Pulmonary artery endothelial cell (primary cell): ENCODE results near the gene HIPK1. TPM values are rescaled to one million over a fixed set of nuclear protein-coding genes. Genes with fewer than 3 reads are reported as not detected.

ENCODE experiments used
- DNase-seq: peaks from one replicate; pipeline ENCODE4 v3.0.0-alpha.2; 2011; ENCODE audit warnings: low read depth, low spot score
- total RNA-seq: library from RNA; depleted of rRNA; stranded (reverse); fragments of >200 nt; gene quantifications from 2 replicates; pipeline ENCODE4 v1.2.3, GENCODE V29; 2014

The HIPK1 gene
- total RNA-seq, 1 donor from 2014 or later = 34.8 TPM

- no peak for DNase-seq
Observed at GRCh38 chr1:113913887-113914664, 15.0 kb upstream of the HIPK1 start.

DNA sequence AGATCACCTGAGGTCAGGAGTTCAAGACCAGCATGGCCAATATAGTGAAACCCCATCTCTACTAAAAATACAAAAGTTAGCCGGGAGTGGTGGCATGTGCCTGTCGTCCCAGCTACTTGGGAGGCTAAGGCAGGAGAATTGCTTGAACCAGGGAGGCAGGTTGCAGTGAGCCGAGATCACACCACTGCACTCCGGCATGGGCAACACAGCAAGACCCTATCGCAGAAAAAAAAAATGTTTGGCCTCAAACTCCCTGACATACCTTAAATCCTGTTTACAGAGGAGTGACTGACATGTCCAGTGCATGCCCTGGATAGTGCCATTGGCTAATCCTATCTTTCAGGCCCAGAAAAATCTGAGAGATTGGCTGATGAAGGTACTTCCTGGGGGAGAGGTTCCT is 12.2 kb upstream of the HIPK1 start:
- no peak for DNase-seq

- no peak for DNase-seq
Observed at GRCh38 chr1:113917400-113918082, 11.6 kb upstream of the HIPK1 start.

- DNase-seq = no peak
Observed at GRCh38 chr1:113918243-113918642, 10.9 kb upstream of the HIPK1 start.

DNA sequence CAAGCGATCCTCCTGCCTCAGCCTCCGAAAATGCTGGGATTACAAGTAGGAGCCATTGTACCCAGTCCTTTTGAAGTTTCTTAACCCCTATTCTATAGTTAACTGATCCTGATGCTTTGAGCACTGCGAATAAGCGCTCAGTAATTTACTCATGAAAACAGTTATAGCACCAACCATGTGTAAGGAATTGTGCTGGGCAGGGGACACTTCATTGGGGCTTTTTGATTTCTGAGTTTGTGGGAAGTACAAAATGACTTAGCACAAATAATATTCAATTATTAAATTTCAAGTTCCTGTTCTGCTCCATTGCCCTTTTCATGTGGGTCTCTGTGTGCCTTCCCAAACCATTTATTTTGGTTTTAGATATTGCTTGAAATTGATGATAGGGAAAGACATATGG is 6.2 kb upstream of the HIPK1 start:
- no peak for DNase-seq

DNA sequence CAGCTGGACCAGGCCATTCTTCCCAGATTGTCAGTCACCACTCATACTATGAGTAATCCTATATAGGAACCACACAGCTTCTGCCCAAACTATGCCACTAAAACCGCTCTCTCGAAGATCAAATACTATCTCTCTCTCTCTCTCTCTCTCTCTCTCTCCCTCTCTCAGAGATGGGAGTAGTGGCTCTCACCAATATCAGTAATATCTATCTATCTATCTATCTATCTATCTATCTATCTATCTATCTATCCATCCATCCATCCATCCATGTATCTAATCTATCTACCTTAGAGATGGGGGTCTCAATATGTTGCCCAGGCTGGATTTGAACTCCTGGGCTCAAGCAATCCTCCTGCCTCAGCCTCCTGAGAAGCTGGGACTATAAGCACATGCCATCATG is 4.7 kb upstream of the HIPK1 start:
- no peak for DNase-seq

GRCh38 chr1:113928187-113928930 is 765 bp upstream of the HIPK1 start:
- DNase-seq = no peak

GRCh38 chr1:113929750-113930498 is 800 bp downstream of the HIPK1 start:
- no peak for DNase-seq

- DNase-seq = peak; percentile 76
Observed at GRCh38 chr1:113930499-113931161, 1.5 kb downstream of the HIPK1 start.

GRCh38 chr1:113931451-113931851 is 2.3 kb downstream of the HIPK1 start:
- DNase-seq = no peak

DNA sequence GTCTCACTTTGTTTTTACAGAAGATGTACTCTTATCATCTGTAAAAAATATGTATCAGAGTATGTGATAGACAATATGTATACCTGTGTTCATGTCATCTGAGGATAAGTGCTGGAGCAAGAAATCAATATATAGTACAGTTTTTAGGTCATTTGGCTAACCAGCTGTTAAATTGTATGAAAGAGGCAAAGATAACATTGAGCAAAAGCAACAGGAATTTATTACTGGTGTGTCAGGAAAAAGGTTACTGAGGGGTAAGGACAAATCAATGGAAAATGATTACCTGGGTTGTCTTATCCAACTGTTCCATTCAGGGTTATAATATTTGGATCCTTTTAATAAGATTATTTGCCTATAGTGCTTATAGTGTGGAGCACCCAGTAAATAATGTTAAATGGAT is 4.9 kb downstream of the HIPK1 start:
- no peak for DNase-seq

DNA sequence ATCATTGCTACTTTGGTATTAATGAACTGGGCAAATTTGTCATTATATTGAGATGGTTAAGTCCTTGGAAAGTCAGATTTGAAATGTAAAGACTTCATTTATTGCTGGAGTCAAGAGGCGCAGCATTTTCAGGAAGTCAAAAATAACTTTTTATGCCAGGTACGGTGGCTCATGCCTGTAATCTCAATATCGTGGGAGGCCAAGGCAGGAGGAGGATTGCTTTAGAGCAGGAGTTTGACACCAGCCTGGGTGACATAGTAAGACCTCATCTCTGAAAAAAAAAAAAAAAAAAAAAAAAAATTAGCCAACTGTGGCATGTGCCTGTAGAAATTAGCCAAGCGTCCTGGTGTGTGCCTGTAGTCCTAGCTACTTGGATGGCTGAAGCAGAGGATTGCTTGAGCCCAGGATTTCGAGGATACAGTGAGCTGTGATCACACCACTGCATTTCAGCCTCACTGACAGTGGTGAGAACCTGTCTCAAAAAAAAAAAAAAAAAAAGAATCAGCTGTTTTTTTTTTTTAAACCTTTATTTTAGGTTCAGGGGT is 5.5 kb downstream of the HIPK1 start:
- DNase-seq = no peak

- no peak for DNase-seq
Observed at GRCh38 chr1:113935176-113935575, 6.1 kb downstream of the HIPK1 start.

GRCh38 chr1:113935970-113936369 is 6.8 kb downstream of the HIPK1 start:
- no peak for DNase-seq

- no peak for DNase-seq
Observed at GRCh38 chr1:113937146-113937545, 8.0 kb downstream of the HIPK1 start.

DNA sequence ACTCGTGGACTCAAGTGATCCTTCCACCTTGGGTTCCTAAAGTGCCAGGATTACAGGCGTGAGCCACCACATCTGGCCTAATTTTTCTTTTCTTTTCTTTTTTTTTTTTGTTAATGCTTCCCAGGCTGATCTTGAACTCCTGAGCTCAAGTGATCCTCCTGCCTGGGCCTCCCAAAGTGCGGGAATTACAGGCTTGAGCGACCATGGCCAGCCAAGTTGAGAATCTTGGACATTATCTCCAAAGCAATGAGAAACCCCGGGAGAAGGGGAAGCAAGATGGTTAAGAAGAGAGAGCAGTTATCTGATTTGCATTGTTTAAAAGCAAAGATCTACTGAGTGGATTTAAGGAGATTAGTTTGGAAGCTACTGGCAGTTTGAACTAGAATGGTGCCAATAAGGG is 9.1 kb downstream of the HIPK1 start:
- no peak for DNase-seq

DNA sequence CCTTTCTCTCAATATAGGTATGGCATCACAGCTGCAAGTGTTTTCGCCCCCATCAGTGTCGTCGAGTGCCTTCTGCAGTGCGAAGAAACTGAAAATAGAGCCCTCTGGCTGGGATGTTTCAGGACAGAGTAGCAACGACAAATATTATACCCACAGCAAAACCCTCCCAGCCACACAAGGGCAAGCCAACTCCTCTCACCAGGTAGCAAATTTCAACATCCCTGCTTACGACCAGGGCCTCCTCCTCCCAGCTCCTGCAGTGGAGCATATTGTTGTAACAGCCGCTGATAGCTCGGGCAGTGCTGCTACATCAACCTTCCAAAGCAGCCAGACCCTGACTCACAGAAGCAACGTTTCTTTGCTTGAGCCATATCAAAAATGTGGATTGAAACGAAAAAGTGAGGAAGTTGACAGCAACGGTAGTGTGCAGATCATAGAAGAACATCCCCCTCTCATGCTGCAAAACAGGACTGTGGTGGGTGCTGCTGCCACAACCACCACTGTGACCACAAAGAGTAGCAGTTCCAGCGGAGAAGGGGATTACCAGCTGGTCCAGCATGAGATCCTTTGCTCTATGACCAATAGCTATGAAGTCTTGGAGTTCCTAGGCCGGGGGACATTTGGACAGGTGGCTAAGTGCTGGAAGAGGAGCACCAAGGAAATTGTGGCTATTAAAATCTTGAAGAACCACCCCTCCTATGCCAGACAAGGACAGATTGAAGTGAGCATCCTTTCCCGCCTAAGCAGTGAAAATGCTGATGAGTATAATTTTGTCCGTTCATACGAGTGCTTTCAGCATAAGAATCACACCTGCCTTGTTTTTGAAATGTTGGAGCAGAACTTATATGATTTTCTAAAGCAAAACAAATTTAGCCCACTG is 11.5 kb downstream of the HIPK1 start:
- no peak for DNase-seq

DNA sequence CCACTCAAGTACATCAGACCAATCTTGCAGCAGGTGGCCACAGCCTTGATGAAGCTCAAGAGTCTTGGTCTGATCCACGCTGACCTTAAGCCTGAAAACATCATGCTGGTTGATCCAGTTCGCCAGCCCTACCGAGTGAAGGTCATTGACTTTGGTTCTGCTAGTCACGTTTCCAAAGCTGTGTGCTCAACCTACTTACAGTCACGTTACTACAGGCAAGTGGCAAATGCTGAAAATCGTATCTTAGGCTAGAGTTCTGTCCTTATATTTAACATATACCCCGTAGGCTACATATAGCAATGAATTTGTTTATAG is 12.1 kb downstream of the HIPK1 start:
- DNase-seq = no peak

- DNase-seq = no peak
Observed at GRCh38 chr1:113942527-113942926, 13.4 kb downstream of the HIPK1 start.
